Measurements from ENCODE around the gene TFB1M.

DNA sequence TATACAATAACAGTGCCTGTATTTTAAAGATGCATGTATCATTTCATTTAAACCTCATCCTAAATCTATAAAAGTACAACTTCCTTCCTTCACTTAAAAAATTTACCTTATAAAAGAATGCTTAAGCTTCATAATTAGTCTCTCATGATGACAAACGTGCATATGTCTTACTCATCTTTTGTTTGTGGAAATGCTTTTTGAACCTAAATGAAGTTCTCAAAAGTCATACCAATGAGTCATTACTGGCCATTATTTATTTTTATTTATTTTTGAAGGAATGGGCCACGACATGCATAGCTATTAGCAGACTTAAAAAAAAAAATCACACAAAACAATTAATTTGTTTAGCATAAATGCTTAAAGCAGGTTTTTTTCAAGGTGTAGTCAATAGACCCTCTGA lies 3.7 kb downstream of the TFB1M start:
- TF ChIP-seq ZNF274 (IDR thresholded peaks at IDR 0.05; ENCODE audit: low read depth, low read length) = no peak
- no peak for TF ChIP-seq YY1 (IDR thresholded peaks at IDR 0.05; ENCODE audit: insufficient read depth, insufficient read length)
